NCI-H2196 (cell line): Measurements from ENCODE around the gene PPP1R12B.
"Not testable (repeated sequence)": the region's sequence is repeated elsewhere in the genome, so short reads cannot be mapped to it uniquely, and the experiment has no call there.

Experiments used
- DNase-seq: peaks from one replicate; lab custom pipeline; 2025; ENCODE audit not compliant: unreplicated experiment; lab: John Stamatoyannopoulos, UW

Gene PPP1R12B

DNA sequence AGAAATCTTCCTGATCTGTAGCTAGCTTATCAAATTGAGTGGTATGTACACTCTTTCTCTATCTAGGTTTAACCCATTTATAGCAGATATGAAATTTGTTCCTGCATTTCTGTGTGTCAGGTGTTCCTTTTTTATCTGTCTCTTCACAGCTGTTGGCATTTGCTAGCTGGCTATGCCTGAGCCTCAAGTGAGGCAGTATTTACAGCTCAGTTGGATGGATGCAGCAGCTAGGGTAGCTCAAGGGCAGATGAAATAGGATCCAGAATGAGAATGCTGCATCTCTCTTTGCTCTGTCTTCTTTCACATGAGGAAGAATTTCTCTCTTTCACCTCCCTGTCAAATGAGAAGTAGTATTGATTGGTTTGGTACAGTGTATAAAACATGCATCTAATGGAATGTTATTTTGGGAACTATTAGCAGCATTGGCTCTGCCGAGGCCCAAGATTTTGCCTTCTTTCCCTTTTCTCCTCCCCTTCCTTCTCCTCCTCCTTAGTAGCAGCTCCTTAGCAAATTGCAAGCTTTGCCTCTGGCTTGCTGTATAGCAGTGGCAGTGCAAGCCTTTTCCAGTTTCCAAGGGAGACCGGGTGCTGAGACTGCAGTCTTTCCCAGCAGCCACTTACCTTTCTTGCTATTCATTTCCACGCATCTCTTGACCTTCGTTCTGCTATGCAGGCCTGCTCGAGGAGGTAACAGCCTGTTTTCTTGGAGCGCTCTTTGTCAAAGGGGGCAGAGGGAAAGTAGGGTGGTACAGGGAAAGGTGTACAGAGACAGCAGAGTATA, 125.0 kb downstream of the PPP1R12B start:
- DNase-seq, result not testable (repeated sequence)

- not testable (repeated sequence) for DNase-seq
Observed at GRCh38 chr1:202479661-202480060, 131.2 kb downstream of the PPP1R12B start.

DNA sequence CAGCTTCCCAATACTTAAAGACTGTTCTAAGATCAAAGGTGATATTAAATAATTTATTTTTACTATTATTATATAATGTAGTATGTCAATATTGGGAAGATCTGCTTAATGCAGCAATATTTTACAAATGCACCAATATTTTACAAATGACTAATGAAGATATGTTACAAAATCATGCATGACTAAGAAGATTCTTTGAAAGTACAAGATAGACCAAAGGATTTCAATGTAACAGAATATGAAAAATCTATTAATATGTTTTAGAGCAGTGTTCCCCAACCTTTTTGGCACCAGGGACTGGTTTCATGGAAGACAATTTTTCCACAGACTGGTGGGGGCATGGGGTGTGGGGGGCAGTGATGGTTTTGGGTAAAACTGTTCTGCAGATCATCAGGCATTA, 132.1 kb downstream of the PPP1R12B start:
- DNase-seq, result not testable (repeated sequence)

GRCh38 chr1:202483362-202483761, 134.9 kb downstream of the PPP1R12B start:
- peak; percentile 6 for DNase-seq

DNA sequence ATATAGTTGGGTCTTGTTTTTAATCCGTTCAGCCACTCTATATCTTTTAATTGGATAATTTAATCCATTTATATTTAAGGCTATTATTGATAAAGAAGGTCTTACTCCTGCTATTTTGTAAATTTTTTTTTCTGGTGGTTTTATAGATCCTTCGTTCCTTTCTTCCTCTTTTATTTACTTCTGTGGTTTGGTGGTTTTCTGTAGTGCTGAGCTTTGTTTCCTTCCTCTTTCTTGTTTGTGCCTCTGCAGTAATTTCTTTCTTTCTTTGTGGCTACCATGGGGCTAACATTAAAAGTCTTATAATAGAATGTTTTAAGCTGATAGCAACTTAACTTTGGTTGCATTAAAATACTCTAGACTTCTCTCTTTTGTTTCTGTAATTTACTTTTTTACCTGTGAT, 135.5 kb downstream of the PPP1R12B start:
- not testable (repeated sequence) for DNase-seq

DNA sequence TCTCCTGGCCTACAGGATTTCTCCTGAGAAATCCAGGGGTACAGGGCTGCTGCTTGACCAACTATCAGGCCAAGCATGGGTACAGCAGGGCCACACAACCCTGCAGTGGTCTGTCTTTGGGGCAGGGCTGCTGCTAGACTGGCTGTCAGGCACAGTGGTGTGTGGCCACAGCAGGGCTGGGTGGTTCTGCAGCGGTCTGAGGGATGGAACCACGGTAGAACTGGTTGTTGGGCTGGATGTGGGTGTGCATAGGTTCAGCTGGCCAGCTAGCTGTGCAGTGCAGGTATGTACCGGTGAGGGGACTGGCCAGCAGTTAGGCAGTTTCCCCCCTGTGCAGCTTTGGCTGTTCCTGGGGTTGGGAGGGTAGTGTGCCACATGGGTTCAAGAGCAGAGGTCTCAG, 136.3 kb downstream of the PPP1R12B start:
- DNase-seq, result not testable (repeated sequence)

DNA sequence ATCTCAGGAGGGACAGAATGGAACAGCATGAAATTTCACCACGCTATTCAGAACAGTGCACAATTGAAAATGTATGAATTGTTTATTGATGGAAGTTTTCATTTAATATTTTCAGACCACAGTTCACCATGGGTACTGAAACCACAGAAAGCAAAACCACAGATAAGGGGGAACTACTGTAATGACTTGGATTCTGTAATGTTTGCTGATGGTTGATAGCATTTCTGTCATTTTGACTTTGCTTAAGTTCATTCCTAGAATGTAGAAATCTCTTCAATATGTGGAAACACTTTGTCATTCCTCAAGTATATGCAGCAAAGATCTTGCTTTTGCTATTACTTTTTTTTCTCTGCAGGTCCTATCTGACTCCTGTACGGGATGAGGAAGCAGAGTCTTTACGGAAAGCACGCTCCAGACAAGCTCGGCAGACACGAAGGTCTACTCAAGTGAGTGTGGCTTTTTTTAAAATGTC, 139.7 kb downstream of the PPP1R12B start:
- DNase-seq, result not testable (repeated sequence)

DNA sequence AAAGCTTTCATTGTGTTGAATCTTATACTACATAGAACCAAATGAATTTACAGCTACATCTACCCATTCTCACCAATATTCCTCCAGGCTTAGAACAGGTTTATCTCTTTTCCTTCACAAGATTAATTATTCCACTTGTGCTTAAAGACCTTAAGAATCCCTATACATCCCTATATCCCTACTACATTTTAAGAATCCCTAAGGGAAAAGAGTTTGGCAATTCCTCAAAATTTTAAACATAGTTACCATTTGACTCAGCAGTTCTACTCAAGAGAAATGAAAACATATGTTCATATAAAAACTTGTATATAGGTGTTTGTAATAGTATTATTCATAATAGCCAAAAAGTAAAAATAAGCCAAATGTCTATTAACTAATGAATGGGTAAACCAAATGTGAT, 140.6 kb downstream of the PPP1R12B start:
- not testable (repeated sequence) for DNase-seq

DNA sequence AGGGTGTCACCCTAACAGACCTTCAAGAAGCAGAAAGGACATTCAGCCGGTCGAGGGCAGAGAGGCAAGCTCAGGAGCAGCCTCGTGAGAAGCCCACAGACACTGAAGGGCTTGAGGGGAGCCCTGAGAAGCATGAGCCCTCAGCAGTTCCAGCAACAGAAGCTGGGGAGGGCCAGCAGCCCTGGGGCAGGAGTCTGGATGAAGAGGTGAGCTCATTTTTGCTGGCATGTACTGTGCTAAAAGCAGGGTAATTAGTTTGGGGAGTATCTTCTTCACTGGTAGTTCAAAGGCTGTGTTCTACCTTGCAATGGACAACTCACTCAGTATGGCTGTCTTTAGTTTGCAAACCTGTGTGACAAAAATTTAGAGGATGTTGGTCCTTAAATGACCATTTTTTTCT, 144.6 kb downstream of the PPP1R12B start:
- DNase-seq, result not testable (repeated sequence)

GRCh38 chr1:202498542-202498941, 150.0 kb downstream of the PPP1R12B start:
- no peak for DNase-seq

DNA sequence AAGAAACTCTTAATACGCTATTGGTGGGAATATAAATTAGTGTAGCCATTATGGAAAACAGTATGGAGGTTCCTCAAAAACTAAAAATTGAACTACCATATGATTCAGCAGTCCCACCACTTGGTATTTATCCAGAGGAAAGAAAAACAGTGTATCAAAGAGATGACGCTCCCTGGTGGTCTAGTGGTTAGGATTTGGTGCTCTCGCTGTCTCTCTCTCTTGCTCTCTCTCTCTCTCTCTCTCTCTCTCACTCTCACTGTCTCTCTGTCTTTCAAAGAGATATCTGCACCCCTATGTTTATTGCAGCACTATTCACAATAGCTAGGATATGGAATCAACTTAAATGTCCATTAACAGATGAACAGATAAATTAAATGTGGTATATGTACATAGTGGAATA, 151.5 kb downstream of the PPP1R12B start:
- DNase-seq, result not testable (repeated sequence)

DNA sequence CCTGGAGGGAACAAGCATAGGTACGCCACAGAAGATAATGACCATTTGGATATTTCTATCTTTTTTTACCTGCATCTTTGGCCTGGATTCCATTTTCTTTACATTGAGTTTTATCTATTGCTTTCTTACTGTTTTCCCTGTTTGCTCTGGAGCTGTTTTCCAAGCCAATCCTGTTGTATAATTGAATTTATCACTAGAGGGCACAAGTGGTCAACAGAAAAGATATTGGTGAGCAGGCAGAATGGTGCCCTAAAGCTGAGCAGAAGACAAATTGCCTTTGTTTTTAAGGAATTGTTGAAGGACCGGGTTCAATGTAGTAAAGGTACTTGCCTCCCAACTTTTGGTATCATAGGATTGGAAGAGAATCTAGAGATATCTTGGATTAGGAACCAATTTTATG, 152.8 kb downstream of the PPP1R12B start:
- DNase-seq, result no peak

DNA sequence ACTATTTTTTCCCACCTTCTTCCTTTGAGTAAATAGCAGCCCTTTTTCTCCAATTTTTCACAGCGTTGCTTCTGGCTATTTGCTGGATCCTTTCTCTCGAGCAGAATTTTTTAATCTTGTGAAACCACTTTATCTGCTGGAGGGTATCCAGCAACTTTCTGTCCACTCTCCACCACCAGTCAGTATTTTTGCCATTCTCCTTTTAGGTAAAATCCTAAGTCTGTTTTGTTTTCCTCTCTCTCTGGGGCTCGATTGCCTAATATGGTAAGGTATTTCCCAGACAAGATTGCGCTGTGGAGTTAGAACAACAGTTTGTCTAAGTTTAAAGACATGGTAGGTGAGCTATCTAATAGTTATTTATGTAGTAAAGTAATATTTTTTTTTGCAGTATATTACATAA, 156.9 kb downstream of the PPP1R12B start:
- DNase-seq, result no peak

GRCh38 chr1:202505880-202506575, 157.5 kb downstream of the PPP1R12B start:
- not testable (repeated sequence) for DNase-seq

GRCh38 chr1:202508863-202509262, 160.4 kb downstream of the PPP1R12B start:
- DNase-seq, result not testable (repeated sequence)

DNA sequence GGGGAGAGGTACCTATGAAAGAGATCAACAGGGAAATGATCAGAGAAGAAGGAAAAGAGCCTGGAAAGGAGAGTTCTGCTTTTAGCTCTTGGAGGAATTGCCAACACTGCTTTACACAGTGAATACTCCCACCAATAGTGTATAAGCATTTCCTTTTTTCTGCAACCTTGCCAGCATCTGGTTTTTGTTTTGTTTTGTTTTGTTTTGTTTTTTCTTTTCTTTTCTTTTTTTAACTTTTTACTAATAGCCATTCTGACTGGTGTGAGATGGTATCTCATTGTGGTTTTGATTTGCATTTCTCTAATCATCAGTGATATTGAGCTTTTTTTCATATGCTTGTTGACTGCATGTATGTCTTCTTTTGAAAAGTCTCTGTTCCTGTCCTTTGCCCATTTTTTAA, 165.4 kb downstream of the PPP1R12B start:
- DNase-seq, result not testable (repeated sequence)

GRCh38 chr1:202516434-202516877, 168.0 kb downstream of the PPP1R12B start:
- DNase-seq, result peak; percentile 19

- DNase-seq, result not testable (repeated sequence)
Observed at GRCh38 chr1:202517146-202517545, 168.6 kb downstream of the PPP1R12B start.

DNA sequence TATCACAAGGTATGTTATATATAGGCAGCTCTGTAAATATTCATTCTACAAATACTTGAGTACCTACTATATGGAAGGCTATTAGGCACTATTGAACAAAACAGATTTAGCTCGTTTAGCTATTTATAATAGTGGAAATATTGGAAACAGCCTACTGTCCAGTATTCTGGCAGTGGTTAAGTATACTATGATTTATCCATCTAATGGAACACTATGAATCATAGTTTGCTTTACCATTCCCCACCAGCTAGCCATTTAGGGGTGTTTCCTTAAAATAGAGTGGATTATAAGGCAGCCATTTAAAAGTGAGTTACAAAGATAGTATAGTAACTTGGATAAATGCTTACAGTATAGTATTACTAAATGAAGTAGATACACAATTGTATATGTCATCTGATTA, 169.7 kb downstream of the PPP1R12B start:
- not testable (repeated sequence) for DNase-seq

GRCh38 chr1:202518905-202519304, 170.4 kb downstream of the PPP1R12B start:
- DNase-seq, result not testable (repeated sequence)

DNA sequence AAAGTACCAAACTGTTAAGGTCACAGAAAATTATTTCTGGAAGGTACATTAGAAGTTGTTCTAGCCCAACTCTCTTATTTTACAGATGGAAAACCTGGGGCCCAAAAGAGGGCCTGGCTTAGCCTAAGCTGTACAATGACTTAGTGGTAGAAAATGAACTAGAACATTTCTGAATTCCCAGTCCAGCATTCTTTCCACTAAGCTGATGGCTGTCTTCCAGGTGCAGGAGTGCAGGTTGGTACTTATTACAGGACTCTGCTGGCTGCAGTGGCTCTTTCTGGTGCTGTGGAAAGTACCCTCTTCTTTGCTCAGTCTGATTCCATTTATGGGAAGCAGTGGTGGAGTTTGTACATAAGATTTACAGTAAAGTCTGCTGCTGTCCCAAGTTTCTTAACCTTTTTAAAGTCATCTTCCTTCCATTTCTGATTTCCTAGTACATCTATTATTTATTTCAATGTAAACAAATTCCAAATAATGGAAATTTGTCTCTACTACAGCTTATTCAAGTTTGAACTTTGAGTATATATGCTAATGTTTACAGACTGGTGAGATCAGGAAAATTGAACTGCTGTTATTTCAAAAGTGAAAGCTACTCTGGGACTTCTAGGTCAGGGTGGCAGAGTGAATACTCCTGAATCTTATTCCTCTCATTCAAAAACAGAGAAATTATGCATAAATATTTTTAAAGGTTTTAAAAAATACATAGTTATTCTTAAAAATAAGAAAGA, 171.8 kb downstream of the PPP1R12B start:
- DNase-seq, result not testable (repeated sequence)
